NOMO-1 treated with DMSO at 0.1 percent for 48 hours (cell line): Measurements from ENCODE around the gene OSBPL6.
A peak's percentile ranks its signal among the peaks of the same experiment; 100 is the strongest.
"Not testable (repeated sequence)": the region's sequence is repeated elsewhere in the genome, so short reads cannot be mapped to it uniquely, and the experiment has no call there.

Experiments
- DNase-seq: peaks from one replicate; lab custom pipeline; 2025; ENCODE audit not compliant: unreplicated experiment; lab: John Stamatoyannopoulos, UW

OSBPL6 gene

DNA sequence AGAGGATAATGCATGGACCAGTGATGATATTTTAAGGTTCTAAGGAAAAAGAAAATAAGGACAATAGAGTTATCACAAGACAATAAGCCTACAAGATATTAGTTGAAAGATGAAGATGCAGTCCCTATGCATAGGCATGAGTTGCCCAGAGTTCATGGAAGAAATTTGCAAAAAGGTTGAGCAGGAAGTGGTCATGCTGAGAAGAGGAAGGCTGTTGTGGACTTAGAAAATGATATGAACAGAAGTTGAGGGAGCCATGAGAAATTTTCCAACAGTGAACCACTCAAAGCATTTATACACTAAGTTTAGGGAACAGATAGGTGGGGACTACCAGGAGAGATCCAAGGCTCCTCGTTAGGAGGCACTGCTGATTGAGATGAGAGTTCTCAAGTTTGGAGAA is 3.5 kb downstream of the OSBPL6 start:
- DNase-seq: no peak

DNA sequence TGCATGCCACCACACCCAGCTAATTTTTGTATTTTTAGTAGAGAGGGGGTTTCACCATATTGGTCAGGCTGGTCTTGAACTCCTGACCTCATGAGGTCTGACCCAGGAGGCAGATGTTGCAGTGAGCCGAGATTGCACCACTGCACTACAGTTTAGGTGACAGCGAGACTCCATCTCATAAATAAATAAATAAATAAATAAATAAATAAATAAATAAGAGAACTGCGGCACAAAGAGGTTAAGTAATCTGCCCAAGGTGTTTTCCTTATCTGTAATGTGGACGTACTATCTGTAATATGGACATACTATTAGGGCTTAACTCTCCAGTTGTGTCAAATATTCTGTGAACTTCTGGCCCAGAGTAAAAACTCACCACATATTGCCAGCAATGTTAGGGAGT is 4.1 kb downstream of the OSBPL6 start:
- DNase-seq: not testable (repeated sequence)

DNA sequence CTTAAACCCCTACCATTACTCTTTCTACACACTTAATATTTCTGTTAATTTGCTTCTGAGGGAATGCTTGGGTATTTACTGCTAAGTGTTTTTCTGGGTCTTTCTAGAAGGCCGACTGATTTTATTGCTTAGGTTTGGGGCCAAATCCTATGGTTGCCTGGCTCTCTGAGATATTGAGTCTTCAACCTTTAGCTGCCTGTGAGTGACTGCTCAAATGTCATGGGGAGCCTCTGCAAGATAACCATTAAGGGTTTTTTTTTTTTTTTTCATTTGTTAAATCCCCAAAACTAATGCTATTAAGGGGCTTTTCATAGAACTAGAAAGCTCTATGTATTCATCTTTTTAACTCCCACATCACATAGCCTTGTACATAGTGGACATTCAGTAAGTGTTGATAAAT is 5.0 kb downstream of the OSBPL6 start:
- DNase-seq: no peak

DNA sequence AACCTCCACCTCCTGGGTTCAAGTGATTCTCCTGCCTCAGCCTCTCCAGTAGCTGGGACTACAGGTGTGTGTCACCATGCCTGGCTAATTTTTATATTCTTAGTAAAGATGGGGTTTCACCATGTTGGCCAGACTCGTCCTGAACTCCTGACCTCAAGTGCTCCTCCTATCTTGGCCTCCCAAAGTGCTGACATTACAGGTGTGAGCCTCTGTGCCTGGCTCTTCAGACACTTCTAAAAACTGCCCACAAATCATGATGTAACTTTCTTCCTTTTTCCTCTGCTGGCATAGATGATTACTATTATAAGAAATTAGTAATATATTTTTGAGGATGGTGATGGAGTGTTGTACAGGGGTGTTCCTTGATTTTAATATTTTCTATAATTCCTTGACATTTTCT is 6.0 kb downstream of the OSBPL6 start:
- DNase-seq: no peak

DNA sequence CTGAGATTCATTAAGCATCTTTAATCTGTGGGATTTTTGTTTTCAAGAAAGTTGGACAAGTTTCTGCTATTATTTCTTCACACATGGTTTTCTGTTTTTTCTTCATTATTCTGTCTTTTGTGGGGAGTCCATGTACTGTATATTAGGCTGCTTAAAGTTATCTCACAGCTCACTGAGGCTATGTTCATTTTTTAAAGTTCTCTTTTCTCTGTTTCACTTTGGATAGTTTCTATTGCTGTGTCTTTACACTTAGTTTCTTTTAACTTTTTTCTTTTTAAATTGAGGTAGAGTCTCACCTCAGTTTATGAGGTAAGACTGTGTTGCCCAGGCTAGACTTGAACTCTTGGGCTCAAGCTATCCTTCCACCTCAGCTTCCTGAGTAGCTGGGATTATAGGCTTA is 8.6 kb downstream of the OSBPL6 start:
- DNase-seq: no peak

DNA sequence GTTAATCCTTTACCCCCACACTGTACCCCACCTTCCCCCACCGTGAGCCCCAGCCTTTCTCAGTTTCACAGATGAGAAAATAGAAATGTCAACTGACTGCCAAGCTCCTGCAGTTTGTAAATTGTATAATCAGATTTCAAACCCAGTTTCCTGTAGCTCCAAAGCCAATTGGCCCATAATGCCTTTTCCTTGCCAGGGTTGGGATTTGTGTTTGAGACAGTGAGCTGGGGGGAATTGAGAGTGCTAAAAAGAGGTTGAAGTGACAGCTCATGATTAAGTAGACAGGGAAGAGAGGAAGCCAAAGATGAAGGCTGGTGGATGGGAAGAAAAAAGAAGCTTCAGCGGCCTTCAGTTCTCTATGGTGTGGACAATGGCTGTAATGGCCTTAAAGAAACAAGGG is 10.7 kb downstream of the OSBPL6 start:
- no peak for DNase-seq

DNA sequence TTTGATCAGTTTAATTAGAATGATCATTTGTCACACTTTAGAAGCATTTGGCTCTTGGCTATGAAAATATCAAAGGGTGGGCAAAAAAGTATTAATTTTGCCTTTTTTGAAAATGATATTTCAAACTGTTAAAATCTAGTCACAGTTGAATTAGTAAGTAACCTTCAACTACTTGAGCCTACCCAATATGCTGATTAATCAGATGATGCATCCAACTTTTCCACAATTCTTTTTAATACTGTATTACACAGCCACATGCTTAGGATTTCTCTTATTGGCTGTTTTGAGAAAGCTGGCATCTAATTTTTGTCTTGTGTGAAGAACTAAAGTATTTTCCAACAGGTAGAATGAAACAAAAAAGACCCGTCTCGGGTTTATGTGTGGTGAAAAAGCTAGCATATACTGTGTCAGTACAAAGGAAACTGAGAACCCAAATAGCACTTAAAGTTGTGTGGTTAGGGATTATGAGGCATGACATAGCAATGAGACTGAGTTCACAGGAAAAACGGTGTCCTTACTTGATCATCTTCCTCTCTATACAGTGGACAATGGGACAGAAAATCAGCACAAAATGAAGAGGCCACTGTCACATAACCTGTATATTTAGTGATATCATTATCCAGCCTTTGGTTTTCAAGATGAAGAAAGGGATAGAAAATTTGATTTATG is 11.7 kb downstream of the OSBPL6 start:
- no peak for DNase-seq

DNA sequence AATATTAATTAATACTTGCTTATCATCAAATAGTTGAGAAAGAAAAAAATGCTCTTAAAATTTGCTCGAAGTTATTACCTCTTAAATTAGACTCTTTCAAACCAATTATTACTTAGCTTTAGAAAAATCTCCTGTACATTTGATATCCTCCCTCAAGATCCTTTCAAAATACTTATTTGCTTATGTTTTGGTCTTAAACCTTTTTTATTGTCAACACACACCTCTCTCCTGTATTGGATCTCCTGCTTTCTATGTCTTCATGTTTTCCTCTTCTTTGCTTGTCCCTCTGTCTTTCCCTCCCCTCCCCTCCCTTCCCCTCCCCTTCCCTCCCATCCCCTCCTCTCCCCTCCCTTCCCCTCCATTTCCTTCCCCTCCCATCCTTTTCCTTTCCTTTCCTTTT is 14.0 kb downstream of the OSBPL6 start:
- DNase-seq: no peak

DNA sequence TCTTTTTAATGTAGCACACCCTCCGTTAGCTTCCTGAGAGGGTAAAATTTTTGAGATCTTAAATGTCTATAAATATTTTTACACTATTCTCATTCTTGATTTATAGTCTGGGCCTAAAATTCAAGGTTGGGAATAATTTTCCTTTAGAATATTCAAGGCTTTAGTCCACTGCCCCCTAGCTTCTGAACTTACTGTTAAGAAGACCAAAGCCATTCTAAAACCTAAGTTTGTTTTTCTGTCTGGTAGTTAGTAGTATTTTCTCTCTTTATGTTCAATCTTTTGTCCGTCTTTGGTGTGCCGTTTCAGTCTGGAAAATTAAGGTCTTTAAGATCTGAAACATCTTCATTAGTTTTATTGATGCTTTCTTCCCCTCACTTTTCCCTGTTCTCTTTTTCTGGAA is 14.5 kb downstream of the OSBPL6 start:
- no peak for DNase-seq

DNA sequence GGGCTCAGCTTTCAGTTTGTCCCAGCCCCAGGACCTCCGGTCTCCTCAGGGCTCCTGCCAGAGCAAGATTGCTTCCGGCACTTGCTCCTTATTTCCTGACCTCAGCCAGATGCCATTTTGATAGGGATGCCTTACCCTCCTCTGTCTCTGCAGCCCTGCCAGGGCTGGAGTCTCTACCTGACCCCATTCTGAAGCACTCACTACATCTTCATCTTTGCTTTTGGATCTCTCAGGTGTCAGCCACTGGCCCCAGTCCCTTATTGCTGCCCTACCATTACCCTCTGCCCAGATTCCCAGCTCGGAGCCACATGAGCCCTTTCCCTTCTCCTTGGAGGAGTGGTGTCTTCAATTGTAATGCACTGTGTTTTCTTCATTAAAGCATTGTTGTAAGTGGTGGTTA is 17.1 kb downstream of the OSBPL6 start:
- no peak for DNase-seq

DNA sequence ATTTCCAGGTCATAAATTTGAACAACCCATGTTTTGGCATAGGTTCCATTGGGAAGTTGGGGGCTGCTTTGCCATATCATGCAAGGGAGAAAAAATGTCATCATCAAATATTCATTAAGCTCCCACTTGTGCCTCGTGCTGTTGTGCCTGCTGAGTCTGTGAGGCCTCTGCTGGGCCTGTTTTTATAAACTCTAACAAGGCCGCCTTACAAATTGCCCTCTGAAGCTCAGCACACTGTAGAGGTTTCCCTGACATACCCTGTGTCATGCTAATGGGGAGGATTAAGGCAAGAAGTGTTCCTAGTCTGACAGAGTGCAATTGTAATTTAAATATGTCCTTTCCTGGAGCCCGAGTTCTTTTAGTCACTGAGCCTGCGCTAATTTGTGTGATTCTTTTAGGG is 17.6 kb downstream of the OSBPL6 start:
- no peak for DNase-seq

DNA sequence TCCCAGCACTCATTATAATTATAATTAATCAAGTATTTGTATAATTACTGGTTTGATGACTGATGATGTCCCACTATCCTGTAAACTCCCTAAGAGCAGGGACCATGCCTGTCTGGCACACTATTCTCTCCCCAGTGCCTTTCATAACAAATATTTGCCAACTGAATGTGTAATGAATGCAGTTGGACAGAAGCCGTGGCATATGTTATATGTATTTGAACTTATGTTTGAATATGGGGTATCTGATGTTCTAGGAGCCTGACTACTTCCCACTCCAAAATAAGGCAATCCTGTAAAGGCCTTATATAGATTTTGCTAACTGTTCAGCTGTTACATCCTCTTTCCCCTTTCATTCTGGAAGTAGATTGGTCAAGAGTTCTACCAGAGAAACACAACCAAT is 19.7 kb downstream of the OSBPL6 start:
- no peak for DNase-seq

DNA sequence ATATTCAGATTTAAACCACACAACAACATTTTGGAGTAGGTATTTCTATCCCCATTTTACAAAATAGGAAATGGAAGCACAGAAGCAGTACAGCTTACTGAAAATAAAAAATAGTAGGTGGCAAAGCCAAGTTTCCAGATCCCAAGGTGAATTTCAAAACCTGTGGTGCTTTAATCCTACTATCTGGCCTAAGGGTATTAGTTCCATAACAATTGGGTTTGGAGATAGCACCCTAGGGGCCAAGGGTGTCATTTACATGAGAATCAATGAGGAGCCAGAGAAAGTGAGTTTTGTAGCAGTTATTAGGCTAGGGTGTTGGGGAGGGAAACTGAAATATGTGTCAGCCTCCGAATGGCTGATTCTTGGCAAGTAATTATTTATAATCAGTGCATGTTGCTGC is 24.9 kb downstream of the OSBPL6 start:
- DNase-seq: no peak

DNA sequence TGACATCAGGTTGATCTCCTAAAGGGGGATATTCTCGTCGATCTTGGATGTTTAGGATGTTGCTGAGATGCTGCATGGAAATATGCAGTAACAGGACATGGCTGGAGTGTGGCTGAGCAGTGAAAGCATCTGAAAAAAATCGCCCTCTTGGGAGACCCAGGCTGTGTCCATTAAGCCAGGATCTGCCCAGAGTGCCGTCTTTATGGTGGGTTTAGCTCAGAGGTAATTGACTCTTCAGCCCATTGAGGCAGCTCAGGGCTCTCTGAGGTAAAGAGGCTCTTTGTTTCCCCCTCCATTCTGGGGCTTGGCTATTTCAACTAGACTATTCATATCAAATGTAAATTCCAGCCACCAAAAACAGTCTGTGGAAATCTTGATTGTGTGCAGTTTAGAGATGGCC is 26.5 kb downstream of the OSBPL6 start:
- DNase-seq: no peak

DNA sequence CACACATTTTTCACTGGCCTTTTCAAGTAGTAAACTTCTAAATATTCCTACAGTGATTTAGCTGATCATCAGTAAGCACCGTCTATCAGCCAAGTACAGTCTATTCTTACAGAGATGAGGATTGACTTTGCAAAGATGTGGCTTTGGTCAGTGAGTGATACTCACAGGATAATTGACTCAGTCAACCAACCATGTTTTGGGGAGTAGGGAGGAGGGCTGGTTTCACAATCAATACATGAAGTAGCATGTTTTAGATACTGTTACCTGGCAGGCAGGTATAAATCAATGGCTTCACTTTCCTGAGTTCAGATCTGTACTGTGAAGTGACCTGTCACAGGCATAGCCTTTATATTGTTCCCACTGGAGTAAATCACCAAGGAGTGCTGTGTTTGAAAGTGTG is 27.2 kb downstream of the OSBPL6 start:
- DNase-seq: no peak

DNA sequence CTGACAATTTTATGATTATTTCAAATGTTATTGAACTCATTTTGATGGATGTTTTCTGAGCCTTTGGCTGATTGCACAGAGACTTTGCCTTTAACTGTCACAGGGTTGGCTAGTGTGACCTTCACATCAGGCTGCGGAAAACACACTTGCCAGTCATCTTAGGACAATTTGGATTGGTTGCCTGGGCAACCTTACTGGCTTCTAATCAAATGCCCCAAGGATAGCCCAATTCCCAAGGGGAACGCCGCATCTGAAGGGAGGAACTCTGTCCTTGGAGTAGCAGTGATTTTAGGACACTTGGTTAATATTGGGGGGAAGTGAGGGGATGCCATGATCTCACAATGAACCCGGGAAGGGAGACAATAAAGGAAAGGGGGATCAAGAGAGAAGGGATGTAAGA is 29.5 kb downstream of the OSBPL6 start:
- no peak for DNase-seq

DNA sequence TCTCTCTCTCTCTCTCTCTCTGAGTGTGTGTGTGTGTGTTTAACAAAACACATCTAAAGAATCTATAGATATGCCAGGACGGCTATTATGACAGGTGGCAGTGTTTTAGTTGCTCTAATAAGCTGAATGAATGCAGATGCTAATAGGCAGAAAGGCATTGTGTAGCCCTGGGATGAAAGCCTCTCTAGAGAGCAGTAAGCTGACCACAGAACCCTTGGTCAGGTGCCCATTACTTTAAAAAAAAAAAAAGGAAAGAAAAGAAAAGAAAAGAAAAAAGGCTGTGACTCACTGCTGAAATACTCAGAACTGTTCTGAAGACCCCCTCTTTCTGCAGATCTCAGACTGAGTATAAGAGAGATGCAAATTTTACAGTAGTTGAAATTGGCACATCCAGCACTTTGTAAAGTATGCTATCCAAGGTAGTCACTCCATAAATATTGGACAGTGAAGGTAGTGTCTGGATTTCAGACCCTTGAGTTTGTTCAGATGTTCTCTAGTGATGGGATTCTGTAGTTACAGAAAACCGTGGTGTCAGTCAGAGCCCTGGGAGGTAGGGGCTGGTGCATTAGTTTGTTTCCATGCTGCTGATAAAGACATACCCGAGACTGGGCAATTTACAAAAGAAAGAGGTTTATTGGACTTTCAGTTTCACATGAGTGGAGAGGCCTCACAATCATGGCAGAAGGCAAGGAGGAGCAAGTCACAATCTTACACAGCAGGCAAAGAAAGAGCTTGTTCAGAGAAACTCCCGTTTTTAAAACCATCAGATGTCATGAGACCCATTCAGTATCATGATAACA is 30.9 kb downstream of the OSBPL6 start:
- DNase-seq: no peak

DNA sequence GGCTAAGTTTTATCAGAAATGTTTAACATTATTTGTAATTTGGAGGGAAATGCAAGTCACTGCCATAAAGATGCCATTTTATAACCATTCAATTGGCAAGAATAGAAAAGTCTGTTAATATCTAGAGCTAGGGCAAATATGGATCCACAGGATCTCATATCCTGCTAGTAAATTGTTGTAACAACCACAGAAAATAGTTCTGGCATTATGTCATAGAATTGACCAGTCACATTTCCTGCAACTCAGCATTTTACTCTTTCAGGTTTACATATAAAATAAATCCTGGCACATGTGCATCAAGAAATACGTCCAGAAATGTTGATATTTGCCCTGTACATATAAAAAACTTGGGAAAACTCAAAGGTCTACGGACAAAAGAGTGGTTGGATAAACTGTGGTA is 32.9 kb downstream of the OSBPL6 start:
- DNase-seq: no peak

DNA sequence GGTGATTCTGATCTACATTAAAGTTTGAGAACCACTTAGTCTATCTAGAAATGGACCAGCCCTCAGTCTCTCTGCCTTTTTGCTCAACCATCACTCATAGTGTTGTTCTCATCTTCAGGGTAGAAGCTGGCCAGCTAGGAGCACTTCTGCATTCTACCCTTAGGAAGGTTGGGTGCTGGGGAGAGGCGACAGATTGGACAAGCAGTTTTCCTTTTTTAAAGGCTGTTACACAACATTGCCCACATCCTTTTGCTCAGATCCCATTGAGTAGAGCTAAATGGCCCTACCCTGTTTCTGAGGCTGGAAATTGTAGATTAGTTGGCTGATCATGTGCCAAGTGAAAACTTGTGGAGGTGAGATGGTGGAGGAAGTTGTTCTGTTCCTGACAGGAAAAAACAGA is 35.6 kb downstream of the OSBPL6 start:
- DNase-seq: peak; percentile 66

DNA sequence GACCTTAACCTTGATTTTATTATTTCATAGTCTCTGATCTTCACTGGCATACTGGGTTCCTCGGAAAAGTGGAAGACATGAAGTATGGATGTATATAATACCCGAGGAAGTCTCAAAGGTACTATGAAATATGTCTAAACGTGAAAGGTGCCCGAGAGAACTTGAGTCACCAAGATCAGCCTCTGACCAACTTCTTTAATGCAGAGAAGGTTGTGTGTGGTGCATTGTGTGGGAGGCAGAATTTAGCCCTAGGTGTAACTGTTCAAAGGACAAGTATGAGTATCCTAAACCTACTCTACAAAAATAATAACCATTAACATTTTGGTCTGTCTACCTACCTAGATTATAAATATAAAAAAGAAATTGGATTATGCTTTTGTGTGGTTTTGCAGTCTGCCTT is 36.1 kb downstream of the OSBPL6 start:
- DNase-seq: no peak

DNA sequence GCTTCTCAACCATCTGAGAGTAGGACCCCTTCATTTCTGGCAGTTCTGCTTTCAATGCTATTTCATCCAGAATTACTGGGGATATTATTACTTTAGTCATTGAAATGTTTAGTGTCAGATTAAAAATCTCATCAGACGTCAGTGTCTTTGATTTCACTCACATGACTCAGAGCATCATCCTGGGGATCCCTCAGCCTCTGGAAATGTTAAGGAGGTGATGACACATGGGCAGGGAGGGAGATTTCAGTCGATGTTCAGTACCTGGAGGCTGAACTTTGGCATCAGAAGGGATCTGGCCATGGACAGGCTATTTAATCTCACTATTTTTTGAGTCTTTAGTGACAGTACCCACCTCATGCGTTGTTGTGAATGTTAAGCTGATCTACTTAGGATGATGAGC is 39.1 kb downstream of the OSBPL6 start:
- no peak for DNase-seq

DNA sequence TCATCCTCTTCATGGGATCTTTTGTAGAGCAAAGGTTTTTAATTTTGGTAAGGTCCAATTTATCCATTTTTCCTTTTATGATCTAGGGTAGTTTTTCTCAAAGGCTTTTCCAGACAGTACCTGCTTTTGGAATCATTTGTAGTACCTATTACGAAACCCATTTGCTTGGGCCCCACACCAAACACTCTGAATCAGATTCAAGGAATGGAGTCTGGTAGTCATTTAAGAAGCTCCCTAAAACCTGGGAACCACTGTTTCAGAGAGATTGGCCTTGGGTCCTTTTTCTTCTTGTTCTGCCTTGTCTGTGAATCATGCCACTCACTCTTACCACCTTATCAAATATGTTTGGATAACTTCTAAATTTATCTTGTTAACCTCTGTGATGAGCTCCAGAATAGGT is 40.3 kb downstream of the OSBPL6 start:
- DNase-seq: no peak
